Astrocyte of the spinal cord (primary cell): ENCODE measurements around the gene MVB12B.

Experiments used
- DNase-seq: peaks from one replicate; pipeline ENCODE4 v3.0.0; 2011; ENCODE audit warnings: low read depth, low spot score
- H3K4me3 ChIP-seq: 2 replicates; pipeline ENCODE4 v1.5.1; 2011; ENCODE audit warnings: low read depth, mild to moderate bottlenecking, low read length, moderate library complexity
- in situ Hi-C: cut with HindIII; loops from 2 replicates; pipeline ENCODE4 v1.10.0; 2017; ENCODE audit warnings: low sequenced_read_pairs
- TF ChIP-seq, protein P1 (sequence below): IDR thresholded peaks from 2 replicates; pipeline ENCODE4 v1.5.1; 2012; ENCODE audit warnings: low read depth, mild to moderate bottlenecking, low read length, inconsistent platforms

MVB12B gene

GRCh38 chr9:126386088-126386487 lies 59.5 kb downstream of the MVB12B start:
- in situ Hi-C loops: no loop called here
- no peak overlapping the region for H3K4me3 ChIP-seq
- TF ChIP-seq, protein P1, sequence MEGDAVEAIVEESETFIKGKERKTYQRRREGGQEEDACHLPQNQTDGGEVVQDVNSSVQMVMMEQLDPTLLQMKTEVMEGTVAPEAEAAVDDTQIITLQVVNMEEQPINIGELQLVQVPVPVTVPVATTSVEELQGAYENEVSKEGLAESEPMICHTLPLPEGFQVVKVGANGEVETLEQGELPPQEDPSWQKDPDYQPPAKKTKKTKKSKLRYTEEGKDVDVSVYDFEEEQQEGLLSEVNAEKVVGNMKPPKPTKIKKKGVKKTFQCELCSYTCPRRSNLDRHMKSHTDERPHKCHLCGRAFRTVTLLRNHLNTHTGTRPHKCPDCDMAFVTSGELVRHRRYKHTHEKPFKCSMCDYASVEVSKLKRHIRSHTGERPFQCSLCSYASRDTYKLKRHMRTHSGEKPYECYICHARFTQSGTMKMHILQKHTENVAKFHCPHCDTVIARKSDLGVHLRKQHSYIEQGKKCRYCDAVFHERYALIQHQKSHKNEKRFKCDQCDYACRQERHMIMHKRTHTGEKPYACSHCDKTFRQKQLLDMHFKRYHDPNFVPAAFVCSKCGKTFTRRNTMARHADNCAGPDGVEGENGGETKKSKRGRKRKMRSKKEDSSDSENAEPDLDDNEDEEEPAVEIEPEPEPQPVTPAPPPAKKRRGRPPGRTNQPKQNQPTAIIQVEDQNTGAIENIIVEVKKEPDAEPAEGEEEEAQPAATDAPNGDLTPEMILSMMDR: peak; percentile 41
- DNase-seq: no peak

- in situ Hi-C loops: no loop called here
- DNase-seq: no peak
- TF ChIP-seq, protein P1: no peak
- H3K4me3 ChIP-seq: no peak overlapping the region
Observed at GRCh38 chr9:126386776-126387175, 60.1 kb downstream of the MVB12B start.

DNA sequence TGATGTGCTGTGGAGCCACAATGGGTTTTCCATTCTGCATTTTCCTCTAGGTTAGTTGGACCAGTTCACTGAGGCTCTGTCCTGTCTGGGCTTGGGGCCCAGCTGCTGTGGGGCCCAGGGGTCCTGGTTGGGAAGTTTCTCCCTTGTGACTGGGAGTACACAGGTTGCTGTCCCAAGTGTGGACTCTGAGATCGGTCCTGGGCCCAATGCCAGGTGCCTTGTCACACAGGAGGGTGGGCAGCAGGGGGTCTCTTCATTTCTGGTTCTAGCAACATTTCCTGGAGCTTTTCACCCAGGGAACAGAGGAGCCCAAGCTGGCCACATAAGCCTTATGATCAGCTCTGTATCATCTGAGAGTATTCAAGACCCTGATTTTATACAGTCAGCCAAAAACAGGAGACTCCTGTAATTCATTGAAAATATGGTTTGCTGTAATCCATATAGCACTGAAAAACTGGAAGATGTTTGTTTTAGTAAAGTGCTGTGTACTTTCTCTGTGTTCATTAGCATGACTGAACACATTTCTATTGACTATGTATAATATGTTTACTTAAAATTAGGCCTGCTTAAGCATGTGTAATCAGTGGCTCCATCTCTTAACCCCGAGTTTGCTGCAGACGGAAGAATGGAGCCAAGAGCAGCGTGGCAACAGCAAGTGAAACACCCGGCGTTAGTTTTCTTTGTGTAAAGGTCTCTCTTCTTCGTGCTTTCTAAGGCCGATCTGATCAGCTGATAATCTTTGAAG lies 62.5 kb downstream of the MVB12B start:
- in situ Hi-C loops: no loop called here
- no peak overlapping the region for H3K4me3 ChIP-seq
- DNase-seq: no peak
- TF ChIP-seq, protein P1: no peak

GRCh38 chr9:126389992-126390391 lies 63.4 kb downstream of the MVB12B start:
- DNase-seq: no peak
- H3K4me3 ChIP-seq: no peak overlapping the region
- in situ Hi-C loops: no loop called here
- TF ChIP-seq, protein P1: no peak

GRCh38 chr9:126390923-126391322 lies 64.3 kb downstream of the MVB12B start:
- no peak overlapping the region for H3K4me3 ChIP-seq
- no peak for DNase-seq
- TF ChIP-seq, protein P1: no peak
- in situ Hi-C loops: no loop called here

- in situ Hi-C loops: no loop called here
- TF ChIP-seq, protein P1: no peak
Observed at GRCh38 chr9:126391713-126392661, 65.4 kb downstream of the MVB12B start.

More at GRCh38 chr9:126391713-126392661, 65.4 kb downstream of the MVB12B start:
- no peak for DNase-seq
- no peak overlapping the region for H3K4me3 ChIP-seq
